A673 (cell line): Measurements from ENCODE around the gene LRRC8B. TPM values are rescaled to one million over a fixed set of nuclear protein-coding genes. Genes with fewer than 3 reads are reported as not detected.
"Not testable (repeated sequence)": the region's sequence is repeated elsewhere in the genome, so short reads cannot be mapped to it uniquely, and the experiment has no call there.

Experiments used
- BruUV-seq: library from RNA; stranded (reverse); fragments of 400-500 nt; replicated peaks from 2 replicates; lab custom pipeline; 2021; lab: Mats Ljungman, UMichigan
- CTCF ChIA-PET: fragments of 300-600 bp; sonication (Branson Sonifier 250); formaldehyde crosslinking; loops from one replicate; lab custom pipeline; 2022; ENCODE audit warnings: antibody characterized with exemption; lab: Charles Lee
- POLR2A ChIA-PET: fragments of 300-600 bp; sonication (Branson Sonifier 250); formaldehyde crosslinking; loops from one replicate; lab custom pipeline; 2022; ENCODE audit warnings: antibody characterized with exemption; ENCODE audit not compliant: low non-redundant PET; lab: Charles Lee
- DNase-seq: peaks from one replicate; pipeline ENCODE4 v3.0.0-alpha.2; 2015; ENCODE audit warnings: low spot score
- H3K27ac ChIP-seq: fragments of 200-600 bp; sonication (generic); 2 replicates; pipeline ENCODE4 v1.5.1; 2016; ENCODE audit warnings: mixed run types, low read depth, mild to moderate bottlenecking, mixed read lengths, antibody characterized with exemption, low read length; ENCODE audit not compliant: poor library complexity, severe bottlenecking
- H3K27me3 ChIP-seq: fragments of 200-600 bp; sonication (generic); replicated peaks from 2 replicates; pipeline ENCODE4 v1.6.1; 2017; ENCODE audit warnings: mixed run types, low read depth, mild to moderate bottlenecking, mixed read lengths, antibody characterized with exemption, low read length; ENCODE audit not compliant: insufficient read depth, poor library complexity
- H3K36me3 ChIP-seq: fragments of 200-600 bp; sonication (generic); 2 replicates; pipeline ENCODE4 v1.6.1; 2016; ENCODE audit warnings: mixed run types, mild to moderate bottlenecking, mixed read lengths, antibody characterized with exemption, low read length; ENCODE audit not compliant: insufficient read depth, poor library complexity, severe bottlenecking
- H3K4me1 ChIP-seq: fragments of 200-600 bp; sonication (generic); 2 replicates; pipeline ENCODE4 v1.6.1; 2017; ENCODE audit warnings: mixed run types, mild to moderate bottlenecking, mixed read lengths, antibody characterized with exemption, low read length; ENCODE audit not compliant: insufficient read depth, poor library complexity, severe bottlenecking
- H3K4me3 ChIP-seq: fragments of 200-600 bp; sonication (generic); 2 replicates; pipeline ENCODE4 v1.5.1; 2016; ENCODE audit warnings: low read depth, mixed run types, mild to moderate bottlenecking, mixed read lengths, low read length; ENCODE audit not compliant: poor library complexity, severe bottlenecking
- H3K9me3 ChIP-seq: fragments of 200-600 bp; sonication (generic); 2 replicates; pipeline ENCODE4 v1.6.1; 2016; ENCODE audit warnings: mixed run types, low read depth, mild to moderate bottlenecking, mixed read lengths, antibody characterized with exemption, low read length; ENCODE audit not compliant: poor library complexity, severe bottlenecking
- CTCF ChIP-seq: fragments of 300-800, 200-600 bp; sonication (generic); conservative IDR thresholded peaks from 2 replicates; pipeline ENCODE4 v1.5.1; 2017; ENCODE audit warnings: low read depth, mild to moderate bottlenecking, antibody characterized with exemption, low read length, moderate library complexity, mixed read lengths
- EZH2 ChIP-seq: fragments of 200-600 bp; sonication (generic); IDR thresholded peaks from 2 replicates; pipeline ENCODE4 v1.6.1; 2017; ENCODE audit warnings: borderline replicate concordance, low read depth, mild to moderate bottlenecking, mixed read lengths, antibody characterized with exemption, low read length; ENCODE audit not compliant: poor library complexity, severe bottlenecking
- intact Hi-C: fragments of 100-400 bp; cut with micrococcal nuclease; formaldehyde crosslinking; loops from one replicate; pipeline ENCODE4 v1.10.0; 2022; ENCODE audit not compliant: unreplicated experiment
- total RNA-seq: library from RNA; stranded (reverse); gene quantifications from 2 replicates; pipeline ENCODE4 v1.2.3, GENCODE V29; 2021

The LRRC8B gene
- total RNA-seq, 1 experiment from 2014 or later: 18.9 TPM

GRCh38 chr1:89629146-89629545, 104.5 kb downstream of the LRRC8B start:
- ChIA-PET CTCF (no interaction called here), POLR2A (no interaction called here)
- intact Hi-C loops: no loop called here
- DNase-seq: no peak
- Histone ChIP-seq H3K27ac (no peak overlapping the region), H3K9me3 (no peaks in the 10 kb centered on the region), H3K36me3 (no peaks in the 10 kb centered on the region), H3K4me3 (no peak overlapping the region), H3K4me1 (no peaks in the 10 kb centered on the region), H3K27me3 (no peaks in the 10 kb centered on the region)
- BruUV-seq: no TSS peak
- no peak for TF ChIP-seq EZH2
- no peak for TF ChIP-seq CTCF

- H3K4me3 ChIP-seq, H3K4me1 ChIP-seq, H3K27ac ChIP-seq, DNase-seq, POLR2A ChIA-PET, intact Hi-C loops, H3K27me3 ChIP-seq, BruUV-seq, H3K9me3 ChIP-seq, H3K36me3 ChIP-seq: not testable (repeated sequence)
- CTCF ChIA-PET: interaction anchor here (0.6 to 0.9 kb wide), 2 partner anchors 133 to 214 kb away, joined by 3 to 4 read pairs; no protein-coding TSS in a partner anchor
These were observed 105.0 kb downstream of the LRRC8B start for GRCh38 chr1:89629600-89629999.

- POLR2A ChIA-PET: no interaction called here
- intact Hi-C loops: loop anchor here (5.0 to 10.0 kb wide), 2 partner anchors 87 to 355 kb away; no protein-coding TSS in a partner anchor
- CTCF ChIA-PET: interaction anchor here (0.6 to 0.9 kb wide), 2 partner anchors 133 to 213 kb away, joined by 3 to 4 read pairs; no protein-coding TSS in a partner anchor
- no peak for DNase-seq
- H3K27me3 ChIP-seq: no peaks in the 10 kb centered on the region
- TF ChIP-seq CTCF (no peak), EZH2 (no peak)
- no peaks in the 10 kb centered on the region for H3K36me3 ChIP-seq
- no peak overlapping the region for H3K4me3 ChIP-seq
- H3K9me3 ChIP-seq: no peaks in the 10 kb centered on the region
- H3K27ac ChIP-seq: no peak overlapping the region
- H3K4me1 ChIP-seq: no peaks in the 10 kb centered on the region
- BruUV-seq: no TSS peak
These were observed 105.4 kb downstream of the LRRC8B start for GRCh38 chr1:89630048-89630447.
